ENCODE measurements around the gene PLEKHM2. TPM values are rescaled to one million over a fixed set of nuclear protein-coding genes. Genes with fewer than 3 reads are reported as not detected.
A peak's percentile ranks its signal among the peaks of the same experiment; 100 is the strongest.

The PLEKHM2 gene
- total RNA-seq, 1 donor from 2014 or later, result 90.9 TPM

DNA sequence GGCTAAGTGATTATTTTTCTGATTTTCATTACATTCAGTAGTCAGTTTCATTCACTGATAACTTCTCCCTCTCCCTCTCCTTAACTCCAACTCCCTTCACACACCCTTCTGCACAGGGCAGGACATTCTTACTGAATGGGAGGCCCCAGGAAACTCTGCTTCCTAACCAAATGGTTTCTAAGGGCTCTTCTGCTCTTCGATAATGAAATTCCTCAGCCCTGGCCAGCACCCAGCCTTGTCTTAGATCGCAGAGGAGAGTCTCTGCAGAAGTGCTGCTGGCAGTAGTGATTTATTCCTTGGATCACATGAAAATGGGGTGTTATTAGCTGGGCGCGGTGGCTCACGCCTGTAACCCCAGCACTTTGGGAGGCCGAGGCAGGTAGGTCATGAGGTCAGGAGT, 16.4 kb downstream of the PLEKHM2 start:
- DNase-seq, result peak; percentile 72
- Histone ChIP-seq H3K9me3 (no peaks in the 10 kb centered on the region), H3K4me3 (no peak overlapping the region), H3K4me1 (peaks cover 68% of the 10 kb centered on the region), H3K27ac (peak overlapping the region; percentile 15), H3K27me3 (no peaks in the 10 kb centered on the region), H3K36me3 (peaks cover 6% of the 10 kb centered on the region)
- TF ChIP-seq CTCF (IDR thresholded peaks at IDR 0.05), result no peak
- ATAC-seq, result peak; percentile 73
- intact Hi-C loops (cut with DNase I), result no loop called here

DNA sequence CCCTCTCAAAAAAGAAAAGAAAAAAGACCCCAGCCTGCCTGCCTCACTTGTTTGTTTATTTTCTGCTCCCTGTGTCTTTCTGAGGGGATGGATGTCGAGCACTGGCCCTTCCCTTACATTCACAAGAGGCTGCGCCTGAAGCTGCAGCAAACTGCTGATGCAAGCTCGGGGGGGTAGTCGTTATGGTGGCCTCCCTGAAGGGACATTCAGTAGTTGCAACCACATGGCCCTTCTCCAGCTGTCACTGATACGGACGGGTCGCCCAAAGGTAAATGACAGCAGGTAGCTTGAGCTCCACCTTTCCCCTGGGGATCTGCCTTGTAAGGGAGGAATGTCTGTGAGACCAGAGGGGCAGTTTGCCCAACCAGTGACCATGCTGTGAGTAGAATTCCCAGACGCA, 17.7 kb downstream of the PLEKHM2 start:
- no peak for DNase-seq
- Histone ChIP-seq H3K4me3 (no peak overlapping the region), H3K27me3 (no peaks in the 10 kb centered on the region), H3K27ac (no peak overlapping the region), H3K36me3 (peaks cover 6% of the 10 kb centered on the region), H3K4me1 (peaks cover 71% of the 10 kb centered on the region), H3K9me3 (no peaks in the 10 kb centered on the region)
- intact Hi-C loops (cut with DNase I), result no loop called here
- ATAC-seq, result no peak
- no peak for TF ChIP-seq CTCF (IDR thresholded peaks at IDR 0.05)

DNA sequence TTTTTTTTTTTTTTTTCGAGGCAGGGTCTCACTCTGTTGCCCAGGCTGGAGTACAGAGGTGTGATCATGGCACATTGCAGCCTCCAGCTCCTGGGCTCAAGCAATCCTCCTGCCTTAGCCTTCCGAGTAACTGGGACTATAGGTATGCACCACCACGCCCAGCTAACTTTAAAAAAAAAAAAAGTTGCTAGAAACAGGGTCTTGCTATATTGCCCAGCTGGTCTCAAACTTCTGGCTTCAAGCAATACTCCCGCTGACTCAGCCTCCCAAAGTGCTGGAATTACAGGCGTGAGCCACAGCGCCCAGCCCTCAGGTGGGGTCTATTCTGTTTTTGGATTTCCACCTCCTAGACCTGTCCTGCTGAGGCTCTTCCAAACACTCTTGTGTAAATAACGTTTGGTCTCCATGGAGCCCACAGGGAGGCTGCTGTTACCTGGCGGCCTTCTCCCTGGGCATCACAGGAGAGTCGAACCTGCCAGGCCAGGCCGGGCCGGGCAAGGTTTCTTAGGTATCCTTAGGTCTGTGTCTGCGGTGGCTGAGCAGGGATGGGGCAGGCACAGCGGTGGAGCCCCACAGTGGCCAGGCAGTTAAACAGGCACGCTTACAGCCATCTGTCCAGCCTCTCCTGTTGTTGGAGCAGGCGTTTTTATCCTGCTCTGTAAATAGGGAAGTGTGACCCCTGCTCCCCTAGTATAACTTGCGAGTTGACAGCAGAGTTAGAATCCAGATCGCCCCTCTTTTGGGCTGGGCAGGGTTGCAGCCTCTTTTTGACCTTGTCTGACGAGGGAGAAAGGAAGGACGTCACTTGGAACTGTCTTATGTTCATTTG, 18.8 kb downstream of the PLEKHM2 start:
- no peaks in the 10 kb centered on the region for H3K9me3 ChIP-seq
- ATAC-seq (peak; percentile 32), DNase-seq (no peak)
- H3K4me1 ChIP-seq, result peaks cover 69% of the 10 kb centered on the region
- H3K4me3 ChIP-seq, result no peak overlapping the region
- peak; percentile 30 for TF ChIP-seq CTCF (IDR thresholded peaks at IDR 0.05)
- H3K27me3 ChIP-seq, result no peaks in the 10 kb centered on the region
- intact Hi-C loops (cut with DNase I), result no loop called here
- H3K36me3 ChIP-seq, result peaks cover 5% of the 10 kb centered on the region
- H3K27ac ChIP-seq, result peak overlapping the region; percentile 87

- ATAC-seq (peak; percentile 82), DNase-seq (peak; percentile 80)
- no peak for TF ChIP-seq CTCF (IDR thresholded peaks at IDR 0.05)
- Histone ChIP-seq H3K4me3 (no peak overlapping the region), H3K27me3 (no peaks in the 10 kb centered on the region), H3K27ac (peak overlapping the region; percentile 87), H3K4me1 (peaks cover 68% of the 10 kb centered on the region), H3K9me3 (no peaks in the 10 kb centered on the region), H3K36me3 (peaks cover 5% of the 10 kb centered on the region)
- intact Hi-C loops (cut with DNase I), result no loop called here
These were observed 19.4 kb downstream of the PLEKHM2 start for GRCh38 chr1:15703562-15703961.

GRCh38 chr1:15704526-15705183, 20.5 kb downstream of the PLEKHM2 start:
- intact Hi-C loops (cut with DNase I), result no loop called here
- H3K4me1 ChIP-seq, result peaks cover 79% of the 10 kb centered on the region
- no peak for DNase-seq

More at GRCh38 chr1:15704526-15705183, 20.5 kb downstream of the PLEKHM2 start:
- H3K4me3 ChIP-seq, result no peak overlapping the region
- H3K27me3 ChIP-seq, result no peaks in the 10 kb centered on the region
- TF ChIP-seq CTCF (IDR thresholded peaks at IDR 0.05), result no peak
- H3K27ac ChIP-seq, result peak overlapping the region; percentile 87
- peaks cover 5% of the 10 kb centered on the region for H3K36me3 ChIP-seq
- H3K9me3 ChIP-seq, result no peaks in the 10 kb centered on the region
- ATAC-seq, result no peak

Data from upper lobe of right lung (tissue), 1 donor.